NCI-H1694 treated with DMSO at 0.1 percent for 48 hours (cell line): ENCODE measurements around the gene CIZ1.
"Not testable (repeated sequence)": the region's sequence is repeated elsewhere in the genome, so short reads cannot be mapped to it uniquely, and the experiment has no call there.

Source experiments
- DNase-seq: peaks from one replicate; lab custom pipeline; 2025; lab: John Stamatoyannopoulos, UW

Gene CIZ1

DNA sequence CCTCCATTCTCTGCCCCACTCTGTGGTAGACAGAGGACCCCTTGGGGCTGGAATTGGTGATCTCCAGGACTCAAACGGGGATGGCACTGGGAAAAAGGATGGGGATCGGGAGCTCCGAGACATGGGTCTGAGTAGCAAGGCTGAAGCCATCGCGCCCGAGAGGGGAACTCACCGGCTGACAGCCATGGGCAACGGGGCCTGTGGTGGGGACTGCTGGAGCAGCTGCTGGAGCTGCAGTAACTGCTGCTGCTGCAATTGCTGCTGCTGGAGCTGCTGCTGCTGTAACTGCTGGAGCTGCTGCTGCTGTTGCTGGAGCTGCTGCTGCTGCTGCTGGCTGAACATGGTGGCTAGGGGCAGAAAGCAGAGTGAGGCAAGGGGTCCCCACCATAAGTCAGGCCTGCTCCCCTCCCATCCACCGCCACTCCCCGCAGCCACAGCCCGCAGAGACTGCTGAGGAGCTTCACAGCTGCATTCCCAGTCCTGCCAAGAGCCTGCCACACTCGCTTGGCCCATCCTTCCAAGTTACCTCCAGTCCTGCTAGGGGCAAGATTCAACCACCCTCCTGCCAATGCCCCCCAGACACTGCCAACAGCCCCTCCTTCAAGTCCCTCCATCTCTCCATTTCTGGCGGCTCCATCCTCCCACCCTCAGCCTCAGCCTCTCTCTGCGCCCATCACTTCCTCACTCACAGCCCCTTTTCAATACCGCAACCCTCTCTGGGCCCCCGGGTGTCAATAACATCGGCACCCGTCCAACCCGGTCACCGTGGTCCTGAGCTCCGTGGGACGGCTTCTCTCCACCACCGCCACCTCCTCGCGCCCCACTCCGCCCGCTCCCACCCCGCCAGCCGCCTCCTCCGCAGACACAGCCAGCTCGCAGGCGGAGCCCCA is 611 bp downstream of the CIZ1 start:
- DNase-seq = no peak

DNA sequence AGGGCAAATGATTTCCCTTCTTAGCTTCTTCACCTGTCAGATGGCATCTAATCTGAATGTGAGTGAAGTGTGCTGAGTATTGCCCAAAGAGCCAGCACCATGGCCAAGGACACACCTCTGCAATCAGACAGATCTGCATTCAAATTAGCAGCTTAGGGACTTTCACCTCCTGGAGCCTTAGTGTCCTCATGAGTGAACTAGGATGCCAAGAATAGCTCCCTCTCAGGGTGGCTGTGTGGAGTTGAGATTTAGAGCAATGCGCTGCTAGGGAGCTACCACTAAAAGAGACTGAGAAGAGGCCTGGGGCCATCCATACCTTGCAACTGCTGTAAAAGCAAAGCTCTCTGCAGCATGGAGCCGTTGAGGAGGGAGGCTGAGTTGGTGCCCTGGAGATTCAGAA is 1.4 kb downstream of the CIZ1 start:
- no peak for DNase-seq

DNA sequence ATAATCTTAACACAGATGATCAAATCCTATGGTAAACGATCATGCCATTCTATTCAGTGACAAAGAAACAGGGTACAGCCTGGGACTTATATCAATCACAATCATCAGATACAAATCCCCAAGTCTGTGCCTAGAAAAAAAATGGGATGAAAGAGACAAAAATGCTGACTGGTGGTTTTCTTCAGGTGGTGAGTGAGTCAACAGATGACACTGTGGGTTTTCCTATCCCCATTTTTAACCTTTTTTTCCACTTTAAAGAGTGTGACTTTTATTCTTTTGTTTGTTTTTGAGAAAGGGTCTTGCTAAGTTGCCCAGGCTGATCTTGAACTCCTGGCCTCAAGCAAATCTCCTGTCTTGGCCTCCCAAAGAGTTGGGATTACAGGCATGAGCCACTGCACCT is 3.2 kb downstream of the CIZ1 start:
- DNase-seq = no peak

DNA sequence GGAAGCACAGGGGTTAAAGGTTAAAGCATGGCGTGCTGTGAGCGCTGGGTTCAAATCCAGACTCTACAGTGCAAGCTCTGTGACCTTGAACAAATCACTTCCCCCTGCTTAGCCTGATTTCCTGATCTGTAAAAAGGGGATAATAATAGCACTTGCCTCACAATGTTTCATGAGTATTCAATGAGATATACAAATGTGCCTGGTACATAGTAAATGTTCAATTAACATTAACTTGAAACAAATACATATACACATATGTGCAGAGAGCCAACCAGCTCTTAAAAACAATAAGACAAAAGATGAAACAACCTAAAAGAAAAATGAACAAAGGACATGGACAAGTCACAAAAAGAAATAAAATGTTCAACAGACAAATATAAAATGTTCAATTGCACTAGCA is 4.0 kb downstream of the CIZ1 start:
- DNase-seq = no peak

DNA sequence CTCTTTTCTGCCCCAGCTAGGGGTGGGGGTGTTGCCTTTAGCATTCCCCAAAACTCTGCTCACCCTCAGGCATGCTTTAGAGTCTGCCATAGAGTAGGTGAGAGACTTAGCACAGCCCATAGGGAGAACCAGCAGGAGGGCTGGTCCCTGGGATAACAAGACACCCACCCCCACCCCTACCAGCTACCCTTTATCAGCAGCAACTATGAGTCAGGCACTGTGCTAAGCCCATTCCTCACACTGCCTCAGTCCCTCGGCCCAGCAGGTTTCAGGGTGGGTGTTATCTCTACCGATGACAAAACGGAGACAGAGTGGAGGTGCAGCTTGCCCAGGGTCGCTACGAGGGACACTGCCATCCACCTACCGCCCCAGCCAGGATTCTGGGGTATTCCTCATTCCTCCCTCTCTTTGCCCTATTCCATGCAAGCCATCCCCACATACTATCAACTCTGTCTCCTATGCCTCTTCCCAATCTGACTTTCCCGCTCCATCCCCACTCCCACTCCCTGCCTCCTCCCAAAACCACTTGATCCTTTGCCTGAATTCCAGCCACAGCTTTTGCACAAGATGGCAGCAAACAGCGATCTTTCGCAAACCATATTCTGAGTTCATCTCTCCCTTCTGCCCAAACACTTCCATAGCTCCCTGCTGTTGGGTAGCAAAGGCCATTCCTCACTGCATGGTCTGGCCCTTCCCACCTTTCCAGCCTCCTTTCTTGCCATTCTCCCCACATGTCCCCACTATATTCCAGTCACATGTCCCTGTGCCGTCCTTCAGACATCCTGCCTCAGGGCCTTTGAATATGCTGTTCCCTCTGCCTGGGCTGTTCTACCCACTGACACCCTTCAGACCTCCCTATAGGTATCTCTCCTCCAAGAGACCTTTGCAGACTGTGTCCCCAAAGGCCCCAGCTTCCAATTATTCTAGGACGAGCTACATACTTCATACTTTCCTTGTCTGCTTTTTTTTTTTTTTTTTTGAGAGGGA is 5.1 kb downstream of the CIZ1 start:
- DNase-seq = no peak

DNA sequence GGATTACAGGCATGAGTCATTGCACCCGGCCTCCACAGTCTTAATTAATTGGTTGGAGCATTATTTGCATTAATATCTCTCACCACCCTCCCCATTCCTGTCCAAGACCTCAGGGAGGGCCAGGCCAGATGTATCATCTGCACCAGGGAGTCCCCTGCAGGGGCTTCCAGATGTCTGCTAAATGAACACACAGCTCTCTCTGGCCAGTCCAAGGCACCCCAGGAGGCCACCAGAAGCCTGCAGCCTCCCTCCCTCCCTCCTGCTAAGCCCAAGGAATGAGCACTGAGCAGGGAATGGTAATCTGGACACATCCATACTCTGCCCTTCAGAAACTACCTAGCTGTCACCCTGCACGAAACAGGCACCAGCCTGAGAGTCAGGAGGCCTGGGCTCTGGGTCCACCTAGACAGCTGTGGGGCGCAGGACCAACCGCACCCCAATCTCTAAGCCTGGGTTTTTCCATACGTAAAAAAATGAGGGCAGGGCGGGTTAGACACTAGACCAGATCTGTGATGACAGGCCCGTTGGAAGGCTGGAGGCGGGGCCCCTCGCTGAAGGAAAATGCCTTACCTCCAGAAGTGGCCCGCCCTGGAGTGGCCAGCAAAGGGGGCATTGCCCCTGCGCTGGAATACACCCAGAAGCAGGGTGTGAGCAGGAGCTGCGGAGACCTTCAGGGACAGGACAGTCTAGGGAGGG is 8.3 kb downstream of the CIZ1 start:
- no peak for DNase-seq

DNA sequence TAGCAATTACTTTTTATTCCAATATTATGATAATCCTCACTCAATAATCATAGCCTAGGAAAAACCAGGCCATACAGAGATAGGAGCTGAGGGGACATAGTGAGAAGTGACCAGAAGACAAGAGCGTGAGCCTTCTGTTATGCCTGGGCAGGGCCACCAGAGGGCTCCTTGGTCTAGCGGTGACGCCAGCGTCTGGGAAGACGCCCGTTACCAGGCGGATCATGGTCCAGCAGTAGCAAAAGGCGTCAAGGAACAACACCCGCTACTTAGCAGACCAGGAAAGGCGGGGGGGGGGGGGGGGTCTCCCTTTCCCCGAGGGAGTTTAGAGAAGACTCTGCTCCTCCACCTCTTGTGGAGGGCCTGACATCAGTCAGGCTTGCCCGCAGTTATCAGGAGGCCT is 9.9 kb downstream of the CIZ1 start:
- DNase-seq = not testable (repeated sequence)

DNA sequence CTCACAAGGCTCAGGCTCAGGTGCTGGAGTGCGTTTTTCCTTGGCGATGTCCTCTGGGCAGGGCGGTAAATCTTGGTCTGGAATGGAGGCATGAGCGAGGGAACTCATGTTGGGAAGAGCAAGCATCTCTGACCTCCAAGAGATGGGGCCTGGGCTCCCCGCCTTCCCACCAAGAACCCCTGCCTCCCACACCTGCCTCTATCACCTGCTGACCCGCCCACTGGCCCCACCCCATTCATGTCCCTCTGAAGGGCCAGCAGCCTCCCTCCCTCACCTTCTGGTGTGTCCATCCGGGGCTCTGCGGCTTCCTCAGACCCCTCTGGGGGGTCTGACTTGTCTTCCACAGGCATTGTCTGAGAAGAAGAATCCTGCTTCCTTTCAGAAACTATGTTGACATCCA is 10.9 kb downstream of the CIZ1 start:
- no peak for DNase-seq

GRCh38 chr9:128180001-128180400 is 11.4 kb downstream of the CIZ1 start:
- DNase-seq = no peak

- no peak for DNase-seq
These were observed 12.5 kb downstream of the CIZ1 start for GRCh38 chr9:128178806-128179431.

DNA sequence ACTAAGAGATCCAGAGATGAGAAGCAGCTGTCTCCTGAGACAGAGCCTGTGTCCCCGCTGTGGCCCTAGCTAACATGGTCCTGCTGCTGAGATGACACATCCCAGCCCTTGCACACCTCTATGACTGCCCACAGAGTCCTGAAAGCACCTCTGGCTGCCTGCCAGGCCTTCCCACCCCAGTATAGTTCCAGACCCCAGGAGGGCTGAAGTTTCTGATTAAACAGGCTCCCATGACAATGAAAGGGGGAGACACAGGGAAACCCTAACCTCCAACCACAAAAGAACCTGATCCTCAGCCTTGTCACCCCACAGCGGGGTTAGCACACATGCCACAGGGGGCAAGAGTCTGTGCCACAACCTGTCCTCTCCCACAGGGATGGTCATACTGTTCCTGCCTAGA is 15.6 kb downstream of the CIZ1 start:
- DNase-seq = no peak

DNA sequence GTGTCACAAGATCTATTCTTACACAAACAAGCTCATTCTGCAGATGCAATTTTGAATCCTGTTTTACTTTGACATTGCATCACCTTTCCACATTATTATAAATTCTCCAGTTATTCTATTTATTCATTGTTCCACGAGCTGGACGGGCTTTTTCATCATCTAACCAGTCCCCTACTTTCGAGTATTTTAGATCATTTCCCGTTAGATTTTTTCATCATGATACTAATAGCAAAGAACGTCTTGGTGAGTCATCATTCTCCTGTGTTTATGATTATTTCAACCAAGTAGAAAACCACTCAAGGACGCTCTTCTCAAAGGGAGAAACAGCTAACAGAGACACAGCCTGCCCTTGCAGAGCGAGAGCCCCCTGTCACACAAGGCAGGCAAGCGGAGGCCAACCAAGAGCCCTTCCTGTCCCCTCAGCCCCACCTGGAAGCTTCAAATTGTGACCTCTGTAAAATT is 16.2 kb downstream of the CIZ1 start:
- no peak for DNase-seq

- no peak for DNase-seq
These were observed 17.3 kb downstream of the CIZ1 start for GRCh38 chr9:128174062-128174461.

- peak; percentile 46 for DNase-seq
These were observed 21.4 kb downstream of the CIZ1 start for GRCh38 chr9:128169925-128170324.

GRCh38 chr9:128169492-128169891 is 21.9 kb downstream of the CIZ1 start:
- DNase-seq = peak; percentile 5

DNA sequence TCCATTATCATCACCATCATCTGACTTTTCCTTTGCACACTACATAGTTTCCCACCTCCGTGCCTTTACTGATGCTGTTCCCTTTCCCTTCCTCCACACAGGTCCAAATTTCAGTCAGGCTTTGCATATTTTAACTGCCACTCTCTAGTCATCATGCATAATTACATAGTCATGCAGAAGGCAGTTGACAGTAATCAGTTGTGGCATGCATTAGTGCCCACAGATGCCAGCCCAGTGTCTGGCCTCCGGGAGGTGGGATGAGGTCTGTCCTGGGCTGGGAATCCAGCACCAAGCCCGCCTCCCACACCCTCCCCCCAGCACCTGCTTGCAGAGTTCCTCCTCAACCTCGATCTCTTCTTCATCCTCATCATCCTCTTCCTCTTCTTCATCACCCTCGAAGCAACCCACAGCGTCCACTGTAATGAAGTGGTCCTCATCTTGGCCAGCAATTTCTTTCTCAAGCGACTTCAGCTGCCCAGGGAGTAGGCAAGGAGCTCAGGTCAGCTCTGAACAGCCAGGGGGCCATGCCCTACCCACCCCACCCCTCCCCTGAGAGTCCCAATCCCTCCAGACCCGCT is 22.6 kb downstream of the CIZ1 start:
- DNase-seq = no peak

GRCh38 chr9:128167209-128167608 is 24.2 kb downstream of the CIZ1 start:
- DNase-seq = no peak

- no peak for DNase-seq
These were observed 25.2 kb downstream of the CIZ1 start for GRCh38 chr9:128166169-128166568.

DNA sequence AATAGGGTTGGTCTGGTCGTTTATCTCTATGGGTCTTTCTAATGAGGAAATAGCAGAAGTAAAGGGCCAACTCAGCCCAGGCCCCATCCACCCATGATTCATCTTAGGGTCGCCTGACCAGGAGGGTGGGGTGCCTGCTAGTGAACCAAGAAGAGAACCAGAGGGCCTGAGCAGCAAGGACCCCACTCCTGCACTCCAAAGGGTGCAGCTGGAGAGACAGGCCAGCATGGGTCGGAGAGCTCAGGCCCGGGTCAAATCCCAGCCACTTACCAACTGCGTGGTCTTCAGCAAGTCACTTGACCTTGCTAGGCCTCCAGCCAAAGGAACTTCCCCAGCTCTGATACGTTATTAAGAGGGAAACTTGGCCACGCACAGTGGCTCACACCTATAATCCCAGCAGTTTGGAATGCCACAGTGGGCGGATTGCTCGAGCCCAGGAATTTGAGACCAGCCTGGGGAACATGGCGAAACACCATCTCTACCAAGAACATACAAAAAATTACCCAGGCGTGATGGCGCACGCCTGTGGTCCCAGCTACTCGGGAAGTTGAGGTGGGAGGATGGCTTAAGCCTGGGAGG is 27.0 kb downstream of the CIZ1 start:
- no peak for DNase-seq

- no peak for DNase-seq
These were observed 27.7 kb downstream of the CIZ1 start for GRCh38 chr9:128163523-128164306.
